ENCODE results near the gene UFSP1. TPM values are rescaled to one million over a fixed set of nuclear protein-coding genes. Genes with fewer than 3 reads are reported as not detected.
A peak's percentile ranks its signal among the peaks of the same experiment; 100 is the strongest.
"Not testable (repeated sequence)": the region's sequence is repeated elsewhere in the genome, so short reads cannot be mapped to it uniquely, and the experiment has no call there.

Gene UFSP1
- total RNA-seq, result 0.53 TPM

DNA sequence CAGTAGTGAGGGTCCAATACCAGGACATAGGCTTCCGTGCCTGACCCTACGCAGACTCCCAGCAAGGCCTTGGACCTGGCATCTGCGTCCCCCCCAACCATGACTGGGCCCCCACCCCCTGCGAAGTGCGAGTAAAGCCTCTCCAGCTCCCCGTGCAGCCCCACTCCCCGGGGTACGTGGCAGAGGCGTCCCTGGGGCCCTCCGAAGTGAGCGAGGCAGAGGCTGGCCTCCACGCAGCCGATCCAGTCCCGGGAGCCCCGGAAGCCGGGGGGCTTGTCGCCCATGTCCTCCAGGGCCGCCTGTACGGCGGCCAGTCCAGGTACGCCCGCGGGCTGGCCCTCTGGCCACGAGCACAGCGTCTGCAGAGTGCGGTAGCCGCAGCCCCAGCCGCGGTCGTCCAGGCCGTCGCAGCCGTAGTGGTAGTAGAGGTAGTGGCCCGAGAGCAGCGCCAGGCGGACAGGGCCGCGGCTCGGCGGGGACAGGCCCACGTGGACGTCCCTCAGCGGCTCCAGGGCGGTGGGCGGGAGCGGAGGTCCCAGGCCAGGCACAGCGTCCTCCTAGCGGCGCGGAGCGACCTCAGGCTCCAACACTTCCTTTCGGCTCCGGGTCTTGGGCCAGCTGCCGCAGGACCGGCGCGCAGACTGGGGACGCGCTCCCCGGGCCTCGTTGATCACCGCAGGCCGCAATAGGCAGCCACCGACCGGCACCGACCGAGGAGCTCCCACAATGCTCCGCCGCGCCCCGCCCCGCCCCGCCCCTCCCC is at the start of gene UFSP1:
Gene UFSP1 (minus strand): TSS at position 728 of the 763 bp plus-strand sequence. CDS start 444 bp downstream, at position 284.
- Histone ChIP-seq H3K4me3 (peak within 1 kb of the TSS; percentile 70 to 74), H3K4me1 (peaks cover 6 to 13% of the 10 kb centered on the region in 2 donors), H3K27ac (peak within 1 kb of the TSS; percentile 76 to 79), H3K27me3 (no peaks in the 10 kb centered on the region), H3K9me3 (no peaks in the 10 kb centered on the region), H3K36me3 (peaks cover 41 to 42% of the 10 kb centered on the region in 2 donors)
- TF ChIP-seq, protein P1, sequence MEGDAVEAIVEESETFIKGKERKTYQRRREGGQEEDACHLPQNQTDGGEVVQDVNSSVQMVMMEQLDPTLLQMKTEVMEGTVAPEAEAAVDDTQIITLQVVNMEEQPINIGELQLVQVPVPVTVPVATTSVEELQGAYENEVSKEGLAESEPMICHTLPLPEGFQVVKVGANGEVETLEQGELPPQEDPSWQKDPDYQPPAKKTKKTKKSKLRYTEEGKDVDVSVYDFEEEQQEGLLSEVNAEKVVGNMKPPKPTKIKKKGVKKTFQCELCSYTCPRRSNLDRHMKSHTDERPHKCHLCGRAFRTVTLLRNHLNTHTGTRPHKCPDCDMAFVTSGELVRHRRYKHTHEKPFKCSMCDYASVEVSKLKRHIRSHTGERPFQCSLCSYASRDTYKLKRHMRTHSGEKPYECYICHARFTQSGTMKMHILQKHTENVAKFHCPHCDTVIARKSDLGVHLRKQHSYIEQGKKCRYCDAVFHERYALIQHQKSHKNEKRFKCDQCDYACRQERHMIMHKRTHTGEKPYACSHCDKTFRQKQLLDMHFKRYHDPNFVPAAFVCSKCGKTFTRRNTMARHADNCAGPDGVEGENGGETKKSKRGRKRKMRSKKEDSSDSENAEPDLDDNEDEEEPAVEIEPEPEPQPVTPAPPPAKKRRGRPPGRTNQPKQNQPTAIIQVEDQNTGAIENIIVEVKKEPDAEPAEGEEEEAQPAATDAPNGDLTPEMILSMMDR (IDR thresholded peaks at IDR 0.05), result no peak
- intact Hi-C loops (cut with DNase I), result loop anchor here (1.0 to 10.0 kb wide), 4 partner anchors 14 to 356 kb away; partner anchors contain the start of genes FIS1, PLOD3, SRRT and ZNHIT1
- no peak for DNase-seq (ENCODE audit: low spot score in 2 of 2)

DNA sequence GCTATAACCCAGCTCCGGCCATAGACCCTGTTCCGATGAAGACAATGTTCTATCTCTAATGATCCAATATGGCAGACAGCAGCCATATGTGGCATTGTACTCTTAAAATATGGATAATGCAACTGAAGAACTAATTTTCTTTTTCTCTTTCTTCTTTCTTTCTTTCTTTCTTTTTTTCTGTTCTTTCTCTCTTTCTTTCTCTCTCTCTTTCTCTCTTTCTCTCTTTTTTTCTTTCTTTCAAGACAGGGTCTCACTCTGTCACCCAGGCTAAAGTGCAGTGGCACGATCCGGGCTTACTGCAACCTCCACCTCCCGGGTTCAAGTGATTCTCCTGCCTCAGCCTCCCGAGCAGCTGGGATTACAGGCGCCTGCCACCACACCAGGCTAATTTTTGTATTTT is 46.7 kb upstream of the UFSP1 start:
- H3K9me3 ChIP-seq; H3K27ac ChIP-seq; H3K4me3 ChIP-seq; DNase-seq (ENCODE audit: low spot score in 2 of 2); H3K4me1 ChIP-seq; H3K36me3 ChIP-seq; H3K27me3 ChIP-seq; intact Hi-C loops (cut with DNase I): not testable (repeated sequence)

DNA sequence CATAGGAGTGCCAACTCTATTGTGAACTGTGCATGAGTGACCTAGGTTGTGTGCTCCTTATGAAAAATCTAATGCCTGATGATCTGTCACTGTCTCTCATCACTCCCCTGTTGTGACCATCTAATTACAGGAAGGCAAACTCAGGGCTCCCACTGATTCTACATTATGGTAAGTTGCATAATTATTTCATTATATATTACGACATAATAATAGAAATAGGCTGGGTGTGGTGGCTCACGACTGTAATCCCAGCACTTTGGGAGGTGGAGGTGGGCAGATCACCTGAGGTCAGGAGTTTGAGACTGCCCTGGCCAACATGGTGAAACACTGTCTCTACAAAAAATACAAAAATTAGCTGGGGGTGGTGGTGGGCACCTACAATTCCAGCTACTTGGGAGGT is 45.9 kb upstream of the UFSP1 start:
- H3K36me3 ChIP-seq; intact Hi-C loops (cut with DNase I); H3K9me3 ChIP-seq; H3K4me1 ChIP-seq; H3K27me3 ChIP-seq; DNase-seq (ENCODE audit: low spot score in 2 of 2); H3K4me3 ChIP-seq; H3K27ac ChIP-seq: not testable (repeated sequence)

DNA sequence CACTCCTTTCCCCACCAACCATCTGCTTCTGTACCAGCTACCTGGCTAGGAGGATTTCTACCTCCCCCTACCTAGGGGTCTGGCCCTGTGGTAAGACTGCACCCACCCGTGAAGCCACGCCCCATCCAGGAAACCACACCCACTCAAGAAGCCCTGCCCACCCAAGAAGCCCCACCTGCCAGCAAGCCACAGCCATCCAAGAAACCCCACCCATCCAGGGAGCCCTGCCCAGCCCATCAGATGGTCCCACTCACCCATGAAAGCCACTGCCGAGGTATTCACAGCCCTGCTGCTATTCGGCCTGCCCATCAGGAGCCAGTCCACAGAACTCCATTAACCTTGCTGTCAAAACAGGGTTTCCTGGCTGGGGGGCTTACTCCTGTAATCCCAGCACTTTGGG is 44.2 kb upstream of the UFSP1 start:
- no peak overlapping the region for H3K27ac ChIP-seq
- H3K4me3 ChIP-seq, result no peak overlapping the region
- no peak for DNase-seq (ENCODE audit: low spot score in 2 of 2)
- H3K27me3 ChIP-seq, result no peaks in the 10 kb centered on the region
- TF ChIP-seq, protein P1 (IDR thresholded peaks at IDR 0.05), result no peak
- intact Hi-C loops (cut with DNase I), result no loop called here
- no peaks in the 10 kb centered on the region for H3K36me3 ChIP-seq
- peaks cover 0 to 3% of the 10 kb centered on the region in 2 donors for H3K9me3 ChIP-seq
- no peaks in the 10 kb centered on the region for H3K4me1 ChIP-seq

DNA sequence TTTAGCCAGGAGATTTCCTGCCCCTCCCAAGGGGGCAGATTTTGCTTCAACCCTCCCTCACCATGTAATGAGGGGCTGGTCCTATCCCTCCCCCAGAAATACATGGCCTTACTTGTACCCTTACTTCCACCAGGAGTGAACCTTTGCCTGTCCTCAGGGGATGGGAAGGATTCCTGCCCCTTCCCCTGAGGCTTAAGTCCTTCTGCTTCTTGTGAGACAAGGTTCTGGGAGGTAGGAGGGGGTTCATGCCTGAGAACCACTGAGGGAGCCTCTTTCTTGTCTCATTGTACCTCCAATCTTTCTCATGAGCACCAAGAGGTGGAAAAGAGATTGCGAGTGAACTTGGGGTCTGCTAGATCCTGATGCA is 40.3 kb upstream of the UFSP1 start:
- TF ChIP-seq, protein P1 (IDR thresholded peaks at IDR 0.05), result no peak
- Histone ChIP-seq H3K9me3 (peaks cover 0 to 3% of the 10 kb centered on the region in 2 donors), H3K4me3 (no peak overlapping the region), H3K27me3 (no peaks in the 10 kb centered on the region), H3K27ac (no peak overlapping the region), H3K36me3 (no peaks in the 10 kb centered on the region), H3K4me1 (no peaks in the 10 kb centered on the region)
- intact Hi-C loops (cut with DNase I), result no loop called here
- no peak for DNase-seq (ENCODE audit: low spot score in 2 of 2)

DNA sequence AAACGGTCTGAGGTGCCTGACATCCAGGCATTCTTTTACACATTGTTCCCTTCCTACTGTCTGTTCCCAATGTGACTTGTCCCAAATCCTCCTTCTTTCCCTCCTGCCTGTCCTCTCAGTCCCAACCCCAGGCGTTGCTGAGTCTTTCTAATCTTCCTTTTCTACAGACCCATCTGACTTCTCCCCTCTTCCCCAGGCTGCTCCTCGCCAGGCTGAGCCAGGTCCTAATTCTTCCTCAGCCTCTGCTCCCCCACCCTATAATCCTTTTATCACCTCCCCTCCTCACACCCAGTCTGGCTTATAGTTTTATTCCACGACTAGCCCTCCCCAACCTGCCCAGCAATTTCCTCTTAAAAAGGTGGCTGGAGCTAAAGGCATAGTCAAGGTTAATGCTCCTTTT is 34.1 kb upstream of the UFSP1 start:
- H3K36me3 ChIP-seq; DNase-seq (ENCODE audit: low spot score in 2 of 2); H3K9me3 ChIP-seq; H3K27ac ChIP-seq; intact Hi-C loops (cut with DNase I); H3K4me3 ChIP-seq; H3K27me3 ChIP-seq; H3K4me1 ChIP-seq: not testable (repeated sequence)

DNA sequence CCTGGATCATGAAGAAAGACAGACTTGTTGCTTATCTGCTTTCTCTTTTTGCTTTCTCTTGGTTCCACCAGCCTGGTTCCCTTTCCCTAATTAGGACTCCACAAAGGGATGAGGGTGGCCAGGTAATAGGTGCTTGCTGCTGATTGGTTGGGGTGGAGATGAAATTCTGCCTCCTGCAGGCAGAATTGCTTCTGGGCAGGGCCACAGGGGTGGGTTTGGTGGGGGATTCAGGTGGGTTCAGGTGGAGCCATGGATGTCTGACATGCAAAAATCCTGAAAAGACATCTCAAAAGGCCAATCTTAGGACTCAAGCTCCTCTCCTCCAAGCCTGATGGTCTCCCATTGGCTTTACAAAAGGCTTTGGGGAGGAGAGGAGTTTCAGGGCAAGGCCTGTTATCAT is 31.5 kb upstream of the UFSP1 start:
- Histone ChIP-seq H3K4me1 (no peaks in the 10 kb centered on the region), H3K36me3 (no peaks in the 10 kb centered on the region), H3K27ac (no peak overlapping the region), H3K4me3 (no peak overlapping the region), H3K27me3 (no peaks in the 10 kb centered on the region), H3K9me3 (no peaks in the 10 kb centered on the region)
- no peak for DNase-seq (ENCODE audit: low spot score in 2 of 2)
- intact Hi-C loops (cut with DNase I), result no loop called here
- TF ChIP-seq, protein P1 (IDR thresholded peaks at IDR 0.05), result no peak

DNA sequence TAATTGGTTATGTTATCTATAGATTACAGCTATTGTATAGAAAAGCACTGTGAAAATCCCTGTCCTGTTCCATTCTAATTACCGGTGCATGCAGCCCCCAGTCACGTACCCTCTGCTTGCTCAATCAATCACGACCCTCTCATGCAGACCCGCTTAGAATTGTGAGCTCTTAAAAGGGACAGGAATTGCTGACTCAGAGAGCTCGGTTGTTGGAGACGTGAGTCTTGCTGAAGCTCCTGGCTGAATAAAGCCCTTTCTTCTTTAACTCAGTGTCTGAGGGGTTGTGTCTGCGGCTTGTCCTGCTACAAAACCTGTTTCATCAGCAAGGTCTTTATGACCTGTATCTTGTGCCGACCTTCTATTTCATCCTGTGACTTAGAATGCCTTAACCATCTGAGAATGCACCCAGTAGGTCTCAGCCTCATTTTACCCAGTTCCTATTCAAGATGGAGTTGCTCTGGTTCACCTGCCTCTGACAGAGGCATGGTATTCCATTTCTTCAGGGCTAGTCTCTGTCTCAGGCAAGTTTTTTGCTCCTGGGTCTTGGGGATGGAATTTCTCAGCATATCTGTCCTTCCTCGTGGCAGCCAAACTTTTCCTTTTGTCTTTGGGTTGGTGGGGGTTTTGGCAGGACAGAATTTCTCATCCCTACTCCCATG is 30.4 kb upstream of the UFSP1 start:
- H3K36me3 ChIP-seq; H3K4me1 ChIP-seq; H3K27ac ChIP-seq; H3K9me3 ChIP-seq; H3K4me3 ChIP-seq; intact Hi-C loops (cut with DNase I); DNase-seq (ENCODE audit: low spot score in 2 of 2); H3K27me3 ChIP-seq: not testable (repeated sequence)

DNA sequence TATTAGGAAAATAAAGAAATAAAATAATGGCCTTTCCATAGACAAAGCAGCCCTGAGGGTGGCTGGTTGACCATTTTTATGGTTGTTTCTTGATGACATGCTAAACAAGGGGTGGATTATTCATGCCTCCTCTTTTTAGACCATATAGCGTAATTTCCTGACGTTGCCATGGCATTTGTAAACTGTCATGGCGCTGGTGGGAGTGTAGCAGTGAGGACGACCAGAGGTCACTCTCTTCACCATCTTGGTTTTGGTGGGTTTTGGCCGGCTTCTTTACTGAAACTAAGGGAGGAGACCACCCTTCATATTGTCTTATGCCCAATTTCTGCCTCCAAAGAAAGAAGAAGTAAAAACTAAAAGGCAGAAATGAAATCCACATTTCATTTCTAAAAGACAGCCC is 29.8 kb upstream of the UFSP1 start:
- H3K27ac ChIP-seq; H3K4me3 ChIP-seq; H3K4me1 ChIP-seq; H3K27me3 ChIP-seq; H3K9me3 ChIP-seq; intact Hi-C loops (cut with DNase I); H3K36me3 ChIP-seq; DNase-seq (ENCODE audit: low spot score in 2 of 2): not testable (repeated sequence)
